CD8-positive, alpha-beta memory T cell (primary cell): ENCODE data around the gene AFAP1. TPM values are rescaled to one million over a fixed set of nuclear protein-coding genes. Genes with fewer than 3 reads are reported as not detected.

Experiments used
- CTCF ChIA-PET: fragments of 350-600 bp; sonication (Branson Sonifier 250); formaldehyde crosslinking; loops from one replicate; lab custom pipeline; 2021; ENCODE audit warnings: antibody characterized with exemption; lab: Charles Lee
- POLR2A ChIA-PET: fragments of 350-600 bp; sonication (Branson Sonifier 250); formaldehyde crosslinking; loops from one replicate; lab custom pipeline; 2021; ENCODE audit warnings: antibody characterized with exemption; lab: Charles Lee
- DNase-seq, 5 donors: peaks; one replicate each; pipeline versions ENCODE4 v3.0.0 to v3.0.0-alpha.2; 2020 to 2022; ENCODE audit warnings: mixed read lengths in 1 of 5
- H3K27ac ChIP-seq: one replicate; pipeline ENCODE4 v1.7.0; 2013; ENCODE audit warnings: low read depth, mild to moderate bottlenecking, low read length, moderate library complexity
- H3K27me3 ChIP-seq: 2 replicates; pipeline ENCODE4 v1.7.0; 2013; ENCODE audit warnings: low read length, mild to moderate bottlenecking; ENCODE audit not compliant: insufficient read depth, poor library complexity, severe bottlenecking
- H3K36me3 ChIP-seq: 2 replicates; pipeline ENCODE4 v1.7.0; 2013; ENCODE audit warnings: mild to moderate bottlenecking, low read length, moderate library complexity; ENCODE audit not compliant: insufficient read depth
- H3K4me1 ChIP-seq: 2 replicates; pipeline ENCODE4 v1.7.0; 2013; ENCODE audit warnings: mild to moderate bottlenecking, low read length, moderate library complexity; ENCODE audit not compliant: insufficient read depth
- H3K4me3 ChIP-seq: 2 replicates; pipeline ENCODE4 v1.7.0; 2013; ENCODE audit warnings: mild to moderate bottlenecking, low read length
- H3K9me3 ChIP-seq: 2 replicates; pipeline ENCODE4 v1.7.0; 2013; ENCODE audit warnings: mild to moderate bottlenecking, low read length
- H3K27ac Mint-ChIP-seq, 8 donors: one replicate each; pipeline ENCODE4 v1.8.0; 2020 to 2021; ENCODE audit warnings: mixed read lengths in 8 of 8, mild to moderate bottlenecking in 6 of 8, inconsistent platforms in 3 of 8, moderate library complexity in 3 of 8
- H3K27me3 Mint-ChIP-seq, 2 donors: one replicate each; pipeline ENCODE4 v1.8.0; 2020 to 2021; ENCODE audit warnings: mixed read lengths in 2 of 2, mild to moderate bottlenecking in 1 of 2, moderate library complexity in 1 of 2
- H3K36me3 Mint-ChIP-seq, 3 donors: one replicate each; pipeline ENCODE4 v1.8.0; 2020 to 2021; ENCODE audit warnings: mixed read lengths in 3 of 3, inconsistent platforms in 1 of 3, mild to moderate bottlenecking in 1 of 3
- H3K4me1 Mint-ChIP-seq, 3 donors: one replicate each; pipeline ENCODE4 v1.8.0; 2020 to 2021; ENCODE audit warnings: mixed read lengths in 3 of 3, inconsistent platforms in 1 of 3, mild to moderate bottlenecking in 1 of 3
- H3K4me3 Mint-ChIP-seq, 7 donors: one replicate each; pipeline ENCODE4 v1.8.0; 2020 to 2021; ENCODE audit warnings: mixed read lengths in 7 of 7, mild to moderate bottlenecking in 6 of 7, moderate library complexity in 4 of 7, inconsistent platforms in 2 of 7
- H3K9me3 Mint-ChIP-seq, 5 donors: one replicate each; pipeline ENCODE4 v1.8.0; 2020 to 2022; ENCODE audit warnings: mixed read lengths in 5 of 5, mild to moderate bottlenecking in 3 of 5, moderate library complexity in 2 of 5, inconsistent platforms in 1 of 5
- polyA plus RNA-seq: library from polyadenylated mRNA; unstranded; fragments of 300-500 nt; fragmentation: Illumina TruSeq; gene quantifications from one replicate; pipeline ENCODE4 v1.2.3, GENCODE V29; 2021
- total RNA-seq, 2 experiments: library from RNA; stranded (reverse); gene quantifications; one replicate each; pipeline ENCODE4 v1.2.3, GENCODE V29; 2021

Gene AFAP1
- total and polyA plus RNA-seq, 3 experiments from 2014 or later, result 2.3 to 19.9 (median 18.4) TPM

GRCh38 chr4:7786040-7786439 lies 153.6 kb downstream of the AFAP1 start:
- Histone ChIP-seq H3K36me3 (no peaks in the 10 kb centered on the region), H3K27me3 (no peaks in the 10 kb centered on the region), H3K4me3 (no peak overlapping the region), H3K27ac (no peak overlapping the region), H3K4me1 (peaks cover 16% of the 10 kb centered on the region), H3K9me3 (no peaks in the 10 kb centered on the region)
- H3K36me3 Mint-ChIP-seq, result peaks cover 0 to 37% (median 7%) of the 10 kb centered on the region in 3 donors
- no peak for DNase-seq
- ChIA-PET CTCF (no interaction called here), POLR2A (no interaction called here)
- no peaks in the 10 kb centered on the region for H3K9me3 Mint-ChIP-seq
- peak overlapping the region in 2 of 8 donors; percentile 47 to 68 for H3K27ac Mint-ChIP-seq
- no peak overlapping the region for H3K4me3 Mint-ChIP-seq
- peaks cover 8 to 24% (median 24%) of the 10 kb centered on the region in 3 donors for H3K4me1 Mint-ChIP-seq
- H3K27me3 Mint-ChIP-seq, result no peaks in the 10 kb centered on the region

- DNase-seq, result no peak
- ChIA-PET POLR2A (no interaction called here), CTCF (interaction anchor here (1.2 kb wide), 1 partner anchor 20 kb away, joined by 3 read pairs; no protein-coding TSS in a partner anchor)
- H3K9me3 ChIP-seq, result no peaks in the 10 kb centered on the region
- Mint-ChIP-seq H3K4me3 (no peak overlapping the region), H3K9me3 (no peaks in the 10 kb centered on the region), H3K4me1 (peaks cover 8 to 28% (median 27%) of the 10 kb centered on the region in 3 donors), H3K27ac (no peak overlapping the region), H3K27me3 (no peaks in the 10 kb centered on the region), H3K36me3 (peaks cover 0 to 41% (median 8%) of the 10 kb centered on the region in 3 donors)
- H3K27ac ChIP-seq, result no peak overlapping the region
- H3K27me3 ChIP-seq, result no peaks in the 10 kb centered on the region
- peaks cover 16% of the 10 kb centered on the region for H3K4me1 ChIP-seq
- H3K4me3 ChIP-seq, result no peak overlapping the region
- H3K36me3 ChIP-seq, result no peaks in the 10 kb centered on the region
These were observed 154.6 kb downstream of the AFAP1 start for GRCh38 chr4:7785017-7785416.

- CTCF ChIA-PET, result interaction anchor here (1.2 to 1.7 kb wide), 2 partner anchors 12 to 21 kb away, joined by 3 to 5 read pairs; no protein-coding TSS in a partner anchor
- peaks cover 16% of the 10 kb centered on the region for H3K4me1 ChIP-seq
- no peaks in the 10 kb centered on the region for H3K27me3 ChIP-seq
- peaks cover 0 to 44% (median 8%) of the 10 kb centered on the region in 3 donors for H3K36me3 Mint-ChIP-seq
- H3K9me3 ChIP-seq, result no peaks in the 10 kb centered on the region
- H3K4me3 Mint-ChIP-seq, result no peak overlapping the region
- no peaks in the 10 kb centered on the region for H3K9me3 Mint-ChIP-seq
- POLR2A ChIA-PET, result no interaction called here
- DNase-seq, result no peak
- peaks cover 8 to 28% (median 27%) of the 10 kb centered on the region in 3 donors for H3K4me1 Mint-ChIP-seq
- no peaks in the 10 kb centered on the region for H3K27me3 Mint-ChIP-seq
- H3K4me3 ChIP-seq, result no peak overlapping the region
- no peak overlapping the region for H3K27ac ChIP-seq
- no peaks in the 10 kb centered on the region for H3K36me3 ChIP-seq
- H3K27ac Mint-ChIP-seq, result peak overlapping the region in 1 of 8 donors; percentile 29
These were observed 155.4 kb downstream of the AFAP1 start for GRCh38 chr4:7784131-7784870.

- DNase-seq, result no peak
- Mint-ChIP-seq H3K27me3 (no peaks in the 10 kb centered on the region), H3K4me1 (peaks cover 10 to 32% (median 28%) of the 10 kb centered on the region in 3 donors), H3K4me3 (no peak overlapping the region), H3K36me3 (peaks cover 0 to 48% (median 8%) of the 10 kb centered on the region in 3 donors), H3K27ac (peak overlapping the region in 2 of 8 donors; percentile 78 to 95), H3K9me3 (no peaks in the 10 kb centered on the region)
- Histone ChIP-seq H3K4me1 (peaks cover 16% of the 10 kb centered on the region), H3K9me3 (no peaks in the 10 kb centered on the region), H3K27me3 (no peaks in the 10 kb centered on the region), H3K27ac (no peak overlapping the region), H3K36me3 (no peaks in the 10 kb centered on the region), H3K4me3 (no peak overlapping the region)
- CTCF ChIA-PET, result interaction anchor here (1.7 kb wide), 1 partner anchor 11 kb away, joined by 5 read pairs; no protein-coding TSS in a partner anchor
- POLR2A ChIA-PET, result no interaction called here
These were observed 156.1 kb downstream of the AFAP1 start for GRCh38 chr4:7783541-7783940.

- Mint-ChIP-seq H3K9me3 (no peaks in the 10 kb centered on the region), H3K4me3 (no peak overlapping the region), H3K36me3 (peaks cover 0 to 56% (median 8%) of the 10 kb centered on the region in 3 donors), H3K27ac (peak overlapping the region in 2 of 8 donors; percentile 29 to 42), H3K27me3 (no peaks in the 10 kb centered on the region), H3K4me1 (peaks cover 12 to 32% (median 28%) of the 10 kb centered on the region in 3 donors)
- no peak for DNase-seq
- ChIA-PET CTCF (interaction anchor here (1.7 kb wide), 1 partner anchor 11 kb away, joined by 5 read pairs; no protein-coding TSS in a partner anchor), POLR2A (no interaction called here)
- Histone ChIP-seq H3K27ac (no peak overlapping the region), H3K4me3 (no peak overlapping the region), H3K27me3 (no peaks in the 10 kb centered on the region), H3K9me3 (no peaks in the 10 kb centered on the region), H3K36me3 (no peaks in the 10 kb centered on the region), H3K4me1 (peaks cover 16% of the 10 kb centered on the region)
These were observed 156.9 kb downstream of the AFAP1 start for GRCh38 chr4:7782783-7783182.

- Histone ChIP-seq H3K36me3 (no peaks in the 10 kb centered on the region), H3K27me3 (no peaks in the 10 kb centered on the region), H3K4me3 (no peak overlapping the region), H3K4me1 (peaks cover 16% of the 10 kb centered on the region), H3K27ac (no peak overlapping the region), H3K9me3 (no peaks in the 10 kb centered on the region)
- ChIA-PET CTCF (no interaction called here), POLR2A (no interaction called here)
- no peak for DNase-seq
- peak overlapping the region in 2 of 8 donors; percentile 24 to 52 for H3K27ac Mint-ChIP-seq
- peaks cover 0 to 61% (median 8%) of the 10 kb centered on the region in 3 donors for H3K36me3 Mint-ChIP-seq
- peaks cover 14 to 32% (median 28%) of the 10 kb centered on the region in 3 donors for H3K4me1 Mint-ChIP-seq
- no peaks in the 10 kb centered on the region for H3K27me3 Mint-ChIP-seq
- H3K4me3 Mint-ChIP-seq, result no peak overlapping the region
- H3K9me3 Mint-ChIP-seq, result no peaks in the 10 kb centered on the region
These were observed 157.7 kb downstream of the AFAP1 start for GRCh38 chr4:7781993-7782392.

- Mint-ChIP-seq H3K9me3 (no peaks in the 10 kb centered on the region), H3K27ac (peak overlapping the region in 3 of 8 donors; percentile 8 to 77 (median 72)), H3K4me1 (peaks cover 14 to 32% (median 28%) of the 10 kb centered on the region in 3 donors), H3K4me3 (peak overlapping the region in 1 of 7 donors; percentile 70), H3K36me3 (peaks cover 0 to 68% (median 8%) of the 10 kb centered on the region in 3 donors), H3K27me3 (no peaks in the 10 kb centered on the region)
- H3K4me3 ChIP-seq, result no peak overlapping the region
- no peak for DNase-seq
- POLR2A ChIA-PET, result no interaction called here
- peaks cover 16% of the 10 kb centered on the region for H3K4me1 ChIP-seq
- no peak overlapping the region for H3K27ac ChIP-seq
- CTCF ChIA-PET, result no interaction called here
- H3K27me3 ChIP-seq, result no peaks in the 10 kb centered on the region
- H3K9me3 ChIP-seq, result no peaks in the 10 kb centered on the region
- H3K36me3 ChIP-seq, result no peaks in the 10 kb centered on the region
These were observed 158.3 kb downstream of the AFAP1 start for GRCh38 chr4:7781366-7781765.

GRCh38 chr4:7780751-7781348 lies 158.8 kb downstream of the AFAP1 start:
- H3K27me3 Mint-ChIP-seq, result no peaks in the 10 kb centered on the region
- Histone ChIP-seq H3K4me1 (peaks cover 16% of the 10 kb centered on the region), H3K27ac (no peak overlapping the region), H3K27me3 (no peaks in the 10 kb centered on the region), H3K4me3 (no peak overlapping the region), H3K36me3 (no peaks in the 10 kb centered on the region), H3K9me3 (no peaks in the 10 kb centered on the region)
- ChIA-PET CTCF (no interaction called here), POLR2A (no interaction called here)
- peaks cover 0 to 65% (median 8%) of the 10 kb centered on the region in 3 donors for H3K36me3 Mint-ChIP-seq
- H3K27ac Mint-ChIP-seq, result peak overlapping the region in 3 of 8 donors; percentile 8 to 77 (median 72)
- peaks cover 14 to 32% (median 28%) of the 10 kb centered on the region in 3 donors for H3K4me1 Mint-ChIP-seq
- no peak for DNase-seq
- no peaks in the 10 kb centered on the region for H3K9me3 Mint-ChIP-seq
- H3K4me3 Mint-ChIP-seq, result no peak overlapping the region
